ENCODE results near the gene GCLC.

DNA sequence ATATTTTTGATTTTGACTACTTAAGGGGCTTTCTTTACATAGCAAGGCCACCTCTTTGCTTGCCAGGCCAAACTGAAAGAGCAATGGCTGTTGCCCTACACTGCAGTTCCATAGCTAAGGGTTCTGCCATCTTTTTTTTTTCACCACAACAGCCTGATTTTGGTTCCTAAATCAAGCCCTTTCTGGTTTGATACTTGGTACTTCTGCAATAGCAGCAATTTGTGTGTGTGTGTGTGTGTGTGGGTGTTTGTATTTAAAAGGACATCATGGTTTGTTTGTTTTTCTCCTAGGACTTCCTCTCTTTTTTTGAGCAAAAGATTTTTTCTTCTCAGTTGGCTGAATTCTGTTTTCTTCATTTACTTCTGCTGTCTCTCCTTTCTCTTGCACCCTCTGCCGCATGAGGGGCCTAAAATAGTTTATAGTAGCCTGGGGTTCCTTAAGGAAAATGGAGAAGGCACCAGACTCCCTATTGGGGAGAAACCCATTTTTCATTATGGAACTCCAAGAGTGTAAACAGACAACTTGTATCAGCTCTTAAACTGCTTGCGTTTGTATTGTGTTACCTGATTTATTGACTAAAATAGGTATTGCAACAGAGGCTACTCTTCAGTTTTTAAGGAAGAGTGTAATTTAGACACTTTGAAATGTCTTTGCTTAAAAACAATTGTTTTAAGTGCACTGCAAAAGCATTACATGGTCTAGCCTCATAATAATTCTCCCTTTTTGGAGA is 12.2 kb upstream of the GCLC start:
- TF ChIP-seq POLR2AphosphoS5 (IDR thresholded peaks at IDR 0.05; ENCODE audit: low read depth, low read length) (no peak), POLR2A (IDR thresholded peaks at IDR 0.05; ENCODE audit: low read depth, low read length) (no peak), TAF1 (IDR thresholded peaks at IDR 0.05; ENCODE audit: low read depth, low read length) (no peak), PAX5 (IDR thresholded peaks at IDR 0.05; ENCODE audit: insufficient read depth, low read length, severe bottlenecking) (no peak), POU2F2 (IDR thresholded peaks at IDR 0.05; ENCODE audit: low read depth, low read length) (no peak)

All from GM12891 (cell line).